NCI-H774 (cell line): Measurements from ENCODE around the gene COG5.
"Not testable (repeated sequence)": the region's sequence is repeated elsewhere in the genome, so short reads cannot be mapped to it uniquely, and the experiment has no call there.

Experiments
- DNase-seq: peaks from one replicate; lab custom pipeline; 2025; lab: John Stamatoyannopoulos, UW

The COG5 gene

DNA sequence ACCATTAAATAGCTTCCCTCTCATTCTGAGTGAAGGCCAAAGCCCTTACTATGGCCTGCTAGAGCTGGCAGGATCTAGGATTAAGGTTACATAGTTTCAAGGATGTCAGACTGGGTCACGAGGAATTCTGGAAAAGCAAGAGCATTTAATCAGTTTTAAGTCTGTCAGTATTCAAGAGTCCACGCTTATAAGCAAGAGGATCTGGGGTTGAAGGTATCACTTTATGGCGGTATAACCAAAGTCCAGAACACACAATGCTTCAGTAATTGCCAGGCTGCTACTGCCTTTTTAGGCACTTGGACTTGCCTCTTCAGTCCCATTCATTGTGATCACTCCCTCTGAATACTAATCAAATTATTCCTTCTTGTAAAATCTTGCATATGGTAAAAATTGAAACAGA, 293.9 kb downstream of the COG5 start:
- no peak for DNase-seq

DNA sequence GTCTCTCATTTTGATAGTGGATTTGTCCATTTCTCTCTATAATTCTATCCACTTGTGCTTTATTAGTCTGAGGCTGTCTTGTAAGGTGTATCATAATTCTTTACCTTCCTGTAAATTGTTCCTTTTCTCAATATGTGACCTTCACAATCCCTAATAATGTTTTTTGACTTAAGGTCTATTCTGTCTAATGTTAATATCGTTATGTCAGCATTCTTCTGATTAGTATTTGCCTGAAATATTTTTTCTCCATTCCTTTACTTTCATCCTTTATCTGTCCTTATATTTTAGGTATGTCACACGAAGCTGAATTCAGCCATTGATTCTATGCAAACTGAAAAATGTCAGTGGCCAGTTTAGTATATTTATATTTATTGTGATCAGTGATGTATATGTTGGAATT, 295.1 kb downstream of the COG5 start:
- DNase-seq, result no peak

DNA sequence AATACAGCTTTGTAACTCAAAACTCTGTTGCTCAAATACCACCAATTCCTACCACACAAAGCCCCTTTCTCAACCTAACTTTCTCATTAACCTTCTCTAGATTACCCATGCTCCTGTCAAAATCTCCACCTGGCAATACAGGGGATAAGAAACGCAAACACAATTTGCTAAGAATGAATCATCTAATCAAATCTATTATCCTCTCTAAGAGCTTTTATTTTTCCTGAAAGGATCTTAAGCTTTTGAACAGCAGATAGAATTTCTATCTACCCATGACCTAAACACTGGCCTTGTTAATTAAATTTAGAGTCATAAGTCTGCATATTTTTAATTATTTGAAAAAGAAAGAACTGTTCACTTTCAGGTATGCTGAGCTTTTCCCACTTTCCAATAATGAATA, 296.6 kb downstream of the COG5 start:
- DNase-seq, result no peak

DNA sequence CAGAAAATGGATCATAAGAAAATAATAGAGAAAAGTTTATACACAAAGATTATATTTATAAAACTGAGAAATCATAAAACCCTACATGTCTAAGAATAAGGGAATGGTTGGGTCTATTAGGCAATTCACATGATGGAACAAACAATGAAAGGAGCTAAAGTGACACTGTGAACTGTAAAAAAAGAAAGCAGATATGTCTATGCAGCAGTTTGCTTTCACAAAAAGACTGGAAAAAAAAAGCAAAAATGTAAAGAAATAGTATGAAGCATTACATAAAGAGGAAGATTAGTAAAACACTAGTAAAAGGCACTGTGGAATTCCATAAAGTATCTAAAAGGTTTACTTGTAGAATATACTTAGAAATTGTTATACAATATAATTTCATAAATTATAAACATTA, 299.0 kb downstream of the COG5 start:
- DNase-seq, result no peak

DNA sequence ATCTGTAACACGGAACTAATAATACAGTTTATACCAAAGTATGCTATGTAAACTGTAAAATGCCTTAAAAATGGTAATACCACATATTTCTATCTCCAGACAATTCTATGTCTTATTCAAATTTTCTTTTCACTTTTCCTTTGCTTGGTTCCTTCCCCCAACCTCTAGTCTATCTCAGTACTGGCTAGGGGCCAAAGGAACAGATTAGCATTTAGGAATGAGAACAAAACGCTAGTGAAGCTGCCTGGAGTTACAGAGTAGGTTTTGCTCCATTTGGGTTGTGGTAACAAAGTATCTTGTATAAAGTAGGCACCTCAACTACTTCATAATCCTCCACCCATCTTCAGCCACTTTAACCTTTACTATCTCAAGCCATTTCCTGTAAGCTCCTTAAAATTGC, 300.9 kb downstream of the COG5 start:
- DNase-seq, result no peak

DNA sequence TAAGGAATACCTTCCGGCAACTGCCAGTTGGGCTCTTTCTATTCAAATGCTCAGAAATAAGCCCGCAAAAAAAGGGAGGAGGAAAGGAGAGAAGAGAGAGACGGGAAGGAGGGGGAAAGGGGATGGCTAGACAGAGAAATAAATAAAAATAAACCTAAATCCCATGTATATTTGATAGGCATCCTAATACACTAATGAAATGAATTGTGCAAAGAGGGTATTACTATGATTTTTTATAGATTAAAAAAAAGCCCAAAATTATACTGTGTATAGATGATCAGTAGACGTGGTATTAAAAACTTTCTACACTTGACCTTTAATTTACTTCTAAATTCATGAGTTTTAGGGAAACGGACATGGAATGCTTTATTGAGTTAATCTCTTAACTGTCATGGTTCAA, 305.0 kb downstream of the COG5 start:
- DNase-seq, result no peak

DNA sequence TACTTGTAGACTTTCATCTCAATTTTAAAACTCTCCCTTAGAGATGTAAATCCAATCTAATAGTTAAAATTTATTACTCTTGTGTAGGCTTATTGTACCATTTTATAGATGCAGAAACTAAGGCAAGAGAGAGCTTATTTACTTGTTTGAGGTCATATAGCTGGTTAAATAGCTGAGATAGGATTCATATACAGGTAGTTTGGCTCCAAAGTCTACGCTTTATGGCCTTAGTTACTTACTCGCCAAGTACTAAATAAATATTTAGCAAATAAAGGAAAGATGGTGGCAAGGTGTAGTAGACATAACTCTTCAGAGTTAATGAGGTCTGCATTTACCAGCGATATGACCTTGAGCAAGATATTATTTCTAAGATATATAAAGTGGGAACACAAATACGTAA, 308.1 kb downstream of the COG5 start:
- DNase-seq, result no peak

DNA sequence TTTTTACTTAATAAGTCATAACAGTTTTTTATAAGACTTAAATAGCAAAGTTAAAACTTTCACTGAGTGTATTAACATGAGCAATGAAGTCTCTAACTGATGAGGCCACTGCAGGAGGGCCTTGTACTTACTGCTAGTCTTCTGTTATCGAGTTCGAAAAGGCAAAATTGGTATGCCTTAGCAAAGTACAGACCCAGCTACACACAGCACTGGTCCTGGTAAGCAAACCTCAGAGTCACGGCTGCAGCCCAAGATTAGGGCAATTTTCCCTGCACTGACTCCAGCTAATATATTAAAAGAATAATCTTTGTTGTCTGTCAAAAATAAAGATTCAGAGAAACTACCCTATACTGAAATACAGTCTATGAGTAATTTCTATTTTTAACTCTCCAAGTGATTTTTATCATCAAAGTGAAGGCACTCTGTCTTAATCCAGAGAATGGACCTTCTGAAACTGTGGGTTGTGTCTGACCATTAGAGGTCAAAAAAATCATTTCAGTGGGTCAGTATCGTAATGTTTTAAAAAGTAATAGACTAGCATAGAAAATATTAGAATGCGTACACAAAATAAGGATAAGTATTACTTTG, 309.2 kb downstream of the COG5 start:
- no peak for DNase-seq

DNA sequence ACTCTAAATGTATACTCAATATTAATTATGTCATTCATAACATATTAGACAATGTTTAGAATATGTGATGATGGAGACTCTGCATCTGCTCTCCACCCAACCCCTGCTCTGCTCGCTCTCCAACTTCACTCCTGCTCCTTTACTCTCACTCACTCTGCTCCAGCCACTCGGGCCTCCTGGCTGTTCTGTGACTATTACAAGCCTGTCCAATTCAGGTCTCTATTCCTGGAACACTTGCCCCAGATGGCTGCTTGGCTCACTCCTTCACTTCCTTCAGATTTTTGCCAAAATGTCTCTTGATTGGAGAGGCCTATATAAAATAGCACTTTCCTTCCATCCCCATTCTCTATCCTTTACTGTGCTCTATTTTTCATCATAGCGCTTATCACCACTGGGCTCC, 310.1 kb downstream of the COG5 start:
- no peak for DNase-seq

DNA sequence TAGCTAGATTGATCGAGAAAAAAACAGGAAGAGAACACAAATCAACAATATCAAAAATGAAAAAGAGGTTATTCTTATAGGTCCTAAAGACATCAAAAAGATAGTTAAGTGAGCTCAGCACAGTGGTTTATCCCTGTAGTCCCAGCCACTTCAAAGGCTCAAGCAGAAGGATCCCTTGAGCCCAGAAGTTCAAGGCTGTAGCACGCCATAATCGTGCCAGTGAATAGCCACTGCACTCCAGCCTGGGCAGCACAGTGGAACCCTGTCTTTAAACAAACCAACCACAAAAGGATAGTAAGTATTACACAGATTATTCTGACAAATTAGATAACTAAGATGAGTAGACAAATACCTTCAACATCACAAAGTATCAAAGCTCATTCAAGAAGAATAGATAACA, 311.8 kb downstream of the COG5 start:
- DNase-seq, result no peak

DNA sequence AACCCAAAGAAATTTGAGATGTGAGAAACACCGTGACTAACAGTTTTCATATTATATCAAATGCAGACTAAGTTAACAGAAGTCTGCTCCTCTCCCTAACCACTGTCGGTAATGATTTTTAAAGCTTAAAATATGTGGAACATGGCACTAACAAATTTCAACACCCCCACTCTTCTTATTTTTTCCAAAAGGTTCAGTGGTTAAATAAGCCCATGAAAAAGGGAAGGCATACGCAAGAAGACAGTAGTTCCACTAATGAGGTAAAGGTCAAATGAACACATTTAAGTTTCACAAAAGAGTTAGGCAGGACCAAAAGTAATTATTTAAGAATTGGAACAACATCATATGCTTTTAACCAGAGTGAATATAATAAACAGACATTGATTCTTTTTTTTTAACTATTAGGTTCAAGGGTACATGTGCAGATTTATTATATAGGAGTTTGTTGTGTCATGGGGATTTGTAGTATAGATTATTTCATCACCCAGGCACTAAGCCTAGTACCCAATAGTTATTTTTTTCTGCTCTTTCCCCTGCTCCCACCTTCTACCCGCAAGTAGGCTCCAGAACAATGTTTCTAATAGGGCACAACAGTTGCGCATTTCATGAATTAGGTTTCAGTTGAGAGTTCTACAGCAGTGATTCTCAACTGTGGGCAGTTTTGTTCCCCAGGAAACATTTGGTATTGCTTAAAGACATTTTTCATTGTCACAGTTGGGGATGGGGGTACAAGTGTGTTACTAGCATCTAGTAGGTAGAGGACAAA, 315.0 kb downstream of the COG5 start:
- DNase-seq, result no peak

DNA sequence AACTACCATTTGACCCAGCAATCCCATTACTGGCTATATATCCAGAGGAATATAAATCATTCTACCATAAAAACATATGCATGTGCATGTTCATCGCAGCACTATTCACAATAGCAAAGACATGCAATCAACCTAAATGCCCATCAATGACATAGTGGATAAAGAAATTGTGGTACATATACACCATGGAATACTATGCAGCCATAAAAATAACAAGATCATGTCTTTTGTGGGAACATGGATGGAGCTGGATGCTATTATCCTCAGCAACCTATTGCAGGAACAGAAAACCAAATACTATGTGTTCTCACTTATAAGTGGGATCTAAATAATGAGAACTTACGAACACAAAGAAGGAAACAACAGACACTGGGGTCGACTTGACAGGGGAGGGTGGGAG, 316.9 kb downstream of the COG5 start:
- DNase-seq, result not testable (repeated sequence)

DNA sequence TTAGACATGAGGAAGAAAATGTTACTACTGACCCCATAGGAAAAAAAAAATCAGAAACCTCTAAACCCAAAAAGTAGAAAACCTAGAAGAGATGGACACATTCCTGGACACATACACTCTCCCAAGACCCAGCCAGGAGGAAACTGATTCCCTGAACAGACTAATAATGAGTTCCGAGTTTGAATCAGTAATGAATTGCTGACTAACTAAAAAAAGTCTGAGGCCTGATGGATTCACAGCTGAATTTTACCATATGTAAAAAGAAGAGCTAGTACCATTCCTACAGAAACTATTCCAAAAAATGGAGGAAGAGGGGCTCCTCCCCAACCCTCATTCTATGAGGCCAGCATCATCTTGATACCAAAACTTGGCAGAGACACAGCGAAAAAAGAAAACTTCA, 319.1 kb downstream of the COG5 start:
- DNase-seq, result no peak

DNA sequence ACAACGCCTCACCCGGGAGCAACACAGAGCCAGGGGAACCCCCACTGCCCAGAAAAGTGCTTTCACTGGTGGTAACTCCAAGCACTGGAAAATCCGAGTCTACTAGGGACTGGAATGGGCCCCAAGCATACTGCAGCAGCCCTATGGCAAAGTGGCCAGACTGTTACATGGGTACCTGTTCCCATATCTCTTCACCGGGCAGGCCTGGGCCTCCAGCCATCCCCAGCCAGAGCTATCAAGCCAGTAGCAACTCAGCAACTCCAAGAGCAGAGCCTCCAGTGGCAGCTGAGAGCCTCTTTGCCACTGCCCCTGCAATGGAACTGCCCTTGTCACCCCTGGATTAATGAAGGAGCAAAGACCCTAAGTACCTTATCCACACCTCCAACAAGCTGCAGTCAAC, 321.5 kb downstream of the COG5 start:
- DNase-seq, result no peak

DNA sequence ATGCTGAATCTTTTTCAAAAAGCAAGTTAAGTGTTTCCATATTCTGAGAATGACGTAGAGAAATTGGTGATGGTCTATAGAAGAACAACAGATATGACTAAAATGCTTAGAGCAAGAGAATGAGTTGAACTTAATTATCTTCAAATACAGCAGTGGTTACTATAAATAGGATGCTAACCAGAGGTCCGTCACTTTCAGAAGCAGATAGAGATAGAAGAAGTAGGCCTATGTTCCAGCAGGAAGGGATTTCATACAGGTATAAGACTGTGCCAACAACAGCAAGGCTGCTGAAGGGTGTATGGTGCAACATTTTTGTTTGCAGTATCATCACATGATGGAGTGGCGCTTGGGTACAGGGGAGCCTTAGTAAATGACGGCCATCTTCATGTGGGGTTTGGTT, 326.3 kb downstream of the COG5 start:
- DNase-seq, result no peak

DNA sequence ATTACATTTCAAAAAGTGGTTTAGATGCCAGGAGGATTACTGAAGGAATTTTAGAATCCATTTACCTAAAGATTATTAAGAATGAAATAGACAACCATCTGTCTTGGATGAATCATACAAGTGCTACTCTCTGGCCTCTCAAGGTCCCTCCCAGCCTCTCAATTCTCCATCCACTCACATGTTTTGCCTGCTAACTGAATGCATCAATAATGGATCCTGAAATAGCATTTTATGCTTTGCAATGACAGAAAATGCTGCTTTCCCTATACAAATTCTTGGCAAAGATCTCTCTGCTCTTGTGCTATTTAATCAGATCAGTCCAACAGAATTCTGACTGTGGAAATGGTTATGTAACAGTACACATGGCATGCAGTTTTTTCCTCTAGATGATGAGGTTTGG, 326.9 kb downstream of the COG5 start:
- no peak for DNase-seq

DNA sequence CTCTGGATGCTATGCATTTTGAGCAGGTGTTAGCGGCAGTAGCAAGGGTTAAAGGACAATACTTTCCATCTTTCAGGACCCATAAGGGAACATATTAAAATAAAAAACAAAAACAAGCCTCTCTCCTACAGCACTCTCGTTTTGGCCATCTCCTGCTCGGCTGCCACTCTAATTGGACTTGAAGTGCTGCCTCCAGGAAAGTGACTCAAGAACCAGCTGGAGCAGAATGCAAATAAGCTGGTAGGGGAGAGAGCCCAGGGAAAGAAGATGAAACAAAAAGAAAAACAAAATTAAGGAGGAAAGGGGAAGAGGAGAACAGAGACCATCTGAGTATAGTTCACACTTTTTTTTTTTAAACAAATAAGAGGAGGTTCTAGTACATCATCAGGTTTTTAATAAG, 329.3 kb downstream of the COG5 start:
- no peak for DNase-seq

DNA sequence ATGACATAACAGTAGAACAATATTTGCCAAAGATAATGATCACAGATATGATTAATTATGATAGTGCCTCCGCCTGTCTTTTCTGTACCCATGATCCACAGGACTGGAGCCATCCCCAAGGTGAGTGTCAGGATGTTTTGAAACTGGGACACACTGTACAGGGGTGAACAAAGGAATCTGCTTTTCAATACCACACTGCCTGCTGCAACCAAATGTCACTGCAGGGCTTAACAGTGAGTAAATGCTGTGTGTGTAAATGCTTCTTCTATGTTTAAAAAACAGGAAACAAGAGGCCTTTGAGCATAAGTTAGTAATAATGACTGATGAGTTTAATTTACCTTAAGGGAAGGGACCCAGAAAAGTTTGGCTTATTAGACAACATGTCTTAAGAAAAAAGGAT, 329.7 kb downstream of the COG5 start:
- no peak for DNase-seq

DNA sequence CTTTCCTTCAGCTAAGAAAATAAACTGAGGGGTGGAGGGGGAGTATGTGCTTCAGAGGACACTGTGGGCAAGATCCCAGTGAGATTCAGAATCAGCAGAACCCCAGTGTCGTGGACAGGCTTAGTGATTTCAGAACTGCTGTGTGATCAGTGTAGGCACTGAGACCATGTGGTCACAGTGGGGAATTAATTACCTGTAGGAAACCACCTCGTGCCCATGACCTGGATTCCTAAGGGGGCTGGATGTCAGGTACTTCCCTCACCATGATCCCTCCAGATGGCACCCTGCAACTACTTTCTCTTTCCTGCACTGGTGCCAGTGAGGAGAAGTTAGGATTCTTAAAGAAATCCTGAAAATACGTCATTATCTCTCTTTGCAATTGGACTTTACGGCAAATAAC, 330.5 kb downstream of the COG5 start:
- DNase-seq, result no peak

DNA sequence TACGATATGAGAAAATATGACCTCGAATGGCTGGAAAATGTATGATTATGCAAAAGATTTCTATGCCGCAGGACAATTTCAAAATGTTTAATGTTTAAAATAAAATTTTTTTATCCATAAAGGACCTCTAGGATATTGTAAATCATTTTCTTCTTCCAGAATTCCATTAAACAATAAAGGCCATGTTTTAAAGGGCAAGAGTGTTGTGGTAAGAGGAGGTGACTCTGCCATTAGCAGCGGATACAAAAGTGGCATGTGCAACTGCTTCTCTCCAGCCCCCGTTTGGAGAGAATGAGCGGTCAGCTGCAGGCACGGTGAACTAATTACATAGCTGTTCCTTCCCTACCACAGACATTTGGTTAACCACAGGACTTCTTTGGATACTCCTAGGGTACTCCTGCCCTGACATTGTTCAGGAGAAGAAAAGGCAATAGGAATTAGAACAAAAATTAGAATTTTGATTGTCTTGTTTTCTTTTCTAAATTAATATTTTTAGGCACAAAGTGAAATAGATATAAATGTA, 331.1 kb downstream of the COG5 start:
- no peak for DNase-seq

DNA sequence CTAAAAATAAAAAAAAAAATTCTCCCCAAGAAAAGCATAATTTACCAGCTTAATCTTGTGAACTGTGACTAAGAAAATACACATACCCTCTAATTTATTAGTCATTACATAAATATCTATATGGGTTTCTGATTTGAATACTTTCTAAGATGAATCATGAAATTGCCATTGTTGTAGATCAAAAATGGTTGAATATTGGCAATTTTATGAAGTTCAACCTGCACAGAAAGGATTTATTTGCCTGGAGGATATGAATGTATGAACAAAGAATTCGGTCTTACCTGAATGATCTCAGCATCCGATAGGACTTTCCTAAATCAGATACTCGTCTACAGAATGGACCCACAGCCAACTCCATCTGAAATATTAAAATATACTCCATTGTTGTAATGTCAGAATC, 333.4 kb downstream of the COG5 start:
- DNase-seq, result no peak

DNA sequence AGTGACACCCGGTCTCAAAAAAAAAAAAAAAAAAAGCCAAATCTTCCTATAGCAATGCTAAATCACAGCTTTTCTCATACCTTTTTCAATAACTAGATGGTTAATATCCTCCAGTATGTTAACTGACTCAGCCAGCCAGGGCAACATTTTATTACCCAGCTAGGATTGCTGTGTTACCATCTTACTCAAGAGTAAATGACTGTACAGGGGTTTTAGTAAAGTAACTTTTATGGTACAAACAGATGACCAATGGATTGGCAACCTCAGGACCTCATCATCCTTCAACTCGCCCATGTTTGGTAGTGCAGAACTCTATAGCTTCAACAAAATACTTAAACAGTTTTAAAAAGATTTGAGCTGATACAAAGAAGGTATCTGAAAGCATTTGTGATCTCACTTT, 335.4 kb downstream of the COG5 start:
- DNase-seq, result no peak

DNA sequence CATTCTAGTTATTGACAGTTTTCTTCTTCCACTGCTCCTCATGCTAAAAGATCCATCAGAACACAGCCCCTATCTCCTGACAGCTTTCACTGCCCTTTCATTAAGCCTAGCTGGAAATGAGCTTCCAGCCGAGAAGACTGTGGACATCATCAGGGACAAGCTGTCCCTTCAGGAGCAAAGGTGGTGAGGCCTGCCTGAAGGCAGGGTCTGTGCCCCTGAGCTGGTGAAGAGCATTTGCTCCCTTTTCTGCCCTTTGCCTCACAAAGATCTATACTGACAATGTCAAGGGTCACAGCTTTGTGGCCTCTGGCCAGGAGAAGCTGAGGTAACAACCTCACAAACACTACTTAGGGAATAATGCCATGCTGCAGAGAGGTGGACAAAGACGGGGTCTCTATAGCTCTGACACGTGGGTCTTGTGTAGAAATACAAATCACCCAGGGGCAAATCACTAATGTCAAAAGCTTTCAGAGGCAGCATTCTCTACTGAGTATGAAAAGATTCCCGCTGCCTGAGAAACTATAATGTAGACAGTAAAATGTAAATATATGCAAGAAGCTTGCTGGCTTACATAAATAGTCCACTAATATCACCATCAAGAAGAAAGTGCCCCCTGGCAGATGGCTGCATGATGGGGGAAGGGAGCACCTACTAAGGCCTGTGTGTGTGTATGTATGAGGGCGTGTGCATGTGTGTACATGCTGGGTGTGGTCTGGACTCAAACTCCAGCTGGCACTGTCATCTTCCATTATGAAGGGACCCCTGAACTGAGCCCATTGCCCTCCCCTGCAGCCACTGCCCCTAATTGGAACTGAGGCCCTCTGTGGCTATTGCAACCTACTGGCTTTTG, 339.1 kb downstream of the COG5 start:
- no peak for DNase-seq
